ENCODE results near the gene OSCAR. TPM values are rescaled to one million over a fixed set of nuclear protein-coding genes. Genes with fewer than 3 reads are reported as not detected.

Gene OSCAR
- total and polyA plus RNA-seq, 2 of the 13 experiments (the other 11 are each of a cell fraction or from before 2014, with no cell fraction given): 1.9 TPM; not detected in 1

- Histone ChIP-seq H3K4me3 (replicated peaks in 1 of 3; ENCODE audit: insufficient read depth in 1 of 3, low read depth in 2 of 3, low read length in 3 of 3) (peak overlapping the region; percentile 62 to 86 (median 82)), H3K9ac (ENCODE audit: insufficient read depth, low read depth, low read length) (peak overlapping the region; percentile 97), H3K27me3 (ENCODE audit: control insufficient read depth in 1 of 2, insufficient read depth in 2 of 2, low read length in 2 of 2) (no peaks in the 10 kb centered on the region; a peak in 1 of 5 replicates), H3K4me1 (ENCODE audit: insufficient read depth, low read length) (peaks cover 42% of the 10 kb centered on the region), H3K27ac (ENCODE audit: extremely low read length, insufficient read depth, low read length) (peak overlapping the region; percentile 88), H3K79me2 (ENCODE audit: insufficient read depth, low read length) (peaks cover 37% of the 10 kb centered on the region), H2AFZ (ENCODE audit: low read length) (peak overlapping the region; percentile 72), H3K36me3 (replicated peaks in 1 of 2; ENCODE audit: control insufficient read depth in 1 of 2, insufficient read depth in 2 of 2, low read length in 2 of 2) (peaks cover 12 to 25% of the 10 kb centered on the region in 2 experiments), H4K20me1 (ENCODE audit: insufficient read depth, low read length) (peaks cover 8% of the 10 kb centered on the region; the same call in 1 of the 2 replicates), H3K4me2 (ENCODE audit: low read depth, low read length) (peak overlapping the region; percentile 94), H3K9me3 (ENCODE audit: low read length) (peaks cover 5% of the 10 kb centered on the region)
- ATAC-seq (peak; percentile 88), FAIRE-seq (peak; percentile 98), DNase-seq (ENCODE audit: low spot score) (peak; percentile 100)
- CTCF ChIA-PET (ENCODE audit: low intra/inter-chr PET ratio, low total read pairs): no interaction called here
- no TSS peak for BruUV-seq (replicated peaks)
- intact Hi-C loops (cut with micrococcal nuclease; ENCODE audit: unreplicated experiment) (loop anchor here (5.0 kb wide), 1 partner anchor 65 kb away; the partner anchor contains the start of gene RPS9), in situ Hi-C loops (cut with HindIII; ENCODE audit: extremely low pct_ligation_motif_present, low pct_unique_long_range_greater_than_20kb) (no loop called here)
- WGBS (ENCODE audit: low lambda C conversion rate): 0% methylated on average over 28 of the region's 46 CpGs
- POLR2A ChIA-PET: interaction anchor here (0.7 to 2.8 kb wide), 27 partner anchors 10 to 978 kb away, joined by 3 to 73 read pairs (median 5); partner anchors contain the start of genes LENG1, LENG8, LENG9 and MBOAT7
- TF ChIP-seq MEIS1 (CRISPR knock-in tag; IDR thresholded peaks at IDR 0.05; ENCODE audit: borderline replicate concordance): peak; percentile 71; the same call in 1 of the 2 replicates
- peak; percentile 89 for TF ChIP-seq ATF1 (CRISPR knock-in tag; IDR thresholded peaks at IDR 0.05)
- TF ChIP-seq ZNF383 (CRISPR knock-in tag; IDR thresholded peaks at IDR 0.05; ENCODE audit: borderline replicate concordance): no peak
- TF ChIP-seq ZBTB8A (CRISPR knock-in tag; IDR thresholded peaks at IDR 0.05; ENCODE audit: borderline replicate concordance, low read depth): no peak
- no peak for TF ChIP-seq CAMTA2 (CRISPR knock-in tag; IDR thresholded peaks at IDR 0.05; ENCODE audit: borderline replicate concordance)
- no peak for TF ChIP-seq RARG (CRISPR knock-in tag; IDR thresholded peaks at IDR 0.05; ENCODE audit: low read depth)
- no peak for TF ChIP-seq ZNF484 (CRISPR knock-in tag; IDR thresholded peaks at IDR 0.05; ENCODE audit: borderline replicate concordance, low read depth)
- no peak for TF ChIP-seq LRRFIP1 (CRISPR knock-in tag; conservative IDR thresholded peaks at IDR 0.05)
- no peak for TF ChIP-seq MATR3 (CRISPR knock-in tag; IDR thresholded peaks at IDR 0.05)
- no peak for TF ChIP-seq ZNF451 (CRISPR knock-in tag; IDR thresholded peaks at IDR 0.05)
- no peak for TF ChIP-seq NAIF1 (CRISPR knock-in tag; IDR thresholded peaks at IDR 0.05; ENCODE audit: borderline replicate concordance)
- TF ChIP-seq ZNF546 (CRISPR knock-in tag; conservative IDR thresholded peaks at IDR 0.05): no peak
- no peak for TF ChIP-seq ZFYVE20 (CRISPR knock-in tag; IDR thresholded peaks at IDR 0.05; ENCODE audit: borderline replicate concordance, low read depth)
- no peak for TF ChIP-seq CREB3 (CRISPR knock-in tag; IDR thresholded peaks at IDR 0.05)
- TF ChIP-seq NFE2L1 (CRISPR knock-in tag; IDR thresholded peaks at IDR 0.05; ENCODE audit: borderline replicate concordance): no peak
- no peak for TF ChIP-seq ZNF883 (CRISPR knock-in tag; IDR thresholded peaks at IDR 0.05; ENCODE audit: not compliant biosample characterization)
- no peak for TF ChIP-seq ZNF260 (CRISPR knock-in tag; IDR thresholded peaks at IDR 0.05; ENCODE audit: borderline replicate concordance, low read depth)
- TF ChIP-seq ZNF704 (CRISPR knock-in tag; IDR thresholded peaks at IDR 0.05; ENCODE audit: borderline replicate concordance): no peak
Measured at GRCh38 chr19:54136864-54137698, 36.5 kb upstream of the OSCAR start.
